NOMO-1 treated with DMSO at 0.1 percent for 48 hours (cell line): ENCODE measurements around the gene SPNS2.
A peak's percentile ranks its signal among the peaks of the same experiment; 100 is the strongest.

ENCODE experiments used
- DNase-seq: peaks from one replicate; lab custom pipeline; 2025; ENCODE audit not compliant: unreplicated experiment; lab: John Stamatoyannopoulos, UW

The SPNS2 gene

GRCh38 chr17:4480929-4481898 is 17.5 kb upstream of the SPNS2 start:
- peak; percentile 38 for DNase-seq

DNA sequence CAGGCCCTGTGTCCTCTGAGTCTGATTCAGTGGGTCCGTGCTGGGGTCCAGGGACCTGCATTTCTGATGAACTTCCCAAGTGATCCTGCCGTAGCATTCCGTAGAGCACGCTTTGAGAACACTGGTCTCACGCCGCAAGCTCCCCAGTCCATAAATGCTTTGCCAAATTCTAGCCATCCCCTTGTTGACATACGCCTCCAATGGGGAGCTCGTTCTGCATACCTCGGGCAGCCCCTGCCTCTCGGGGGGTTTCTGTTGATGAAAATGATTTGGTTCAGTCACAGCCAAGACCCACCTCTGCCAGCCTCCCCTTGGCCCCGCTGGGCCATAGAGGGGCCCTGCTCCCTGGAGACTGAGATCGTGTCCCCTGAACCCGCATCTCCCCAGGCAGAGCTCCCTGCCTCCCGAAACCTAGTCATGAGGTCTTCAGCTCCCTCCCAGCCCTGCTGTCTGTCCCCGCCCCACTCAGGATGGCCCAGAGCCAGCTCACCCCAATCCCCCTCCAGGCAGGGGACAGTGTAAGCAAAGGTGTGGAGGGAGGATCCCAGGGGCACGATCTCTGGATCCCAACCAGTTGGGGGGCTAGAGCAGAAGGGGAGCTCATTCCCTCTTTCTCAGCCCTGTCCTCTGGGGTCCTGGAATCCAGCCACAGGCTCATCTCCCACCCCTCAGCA is 16.2 kb upstream of the SPNS2 start:
- DNase-seq = no peak

DNA sequence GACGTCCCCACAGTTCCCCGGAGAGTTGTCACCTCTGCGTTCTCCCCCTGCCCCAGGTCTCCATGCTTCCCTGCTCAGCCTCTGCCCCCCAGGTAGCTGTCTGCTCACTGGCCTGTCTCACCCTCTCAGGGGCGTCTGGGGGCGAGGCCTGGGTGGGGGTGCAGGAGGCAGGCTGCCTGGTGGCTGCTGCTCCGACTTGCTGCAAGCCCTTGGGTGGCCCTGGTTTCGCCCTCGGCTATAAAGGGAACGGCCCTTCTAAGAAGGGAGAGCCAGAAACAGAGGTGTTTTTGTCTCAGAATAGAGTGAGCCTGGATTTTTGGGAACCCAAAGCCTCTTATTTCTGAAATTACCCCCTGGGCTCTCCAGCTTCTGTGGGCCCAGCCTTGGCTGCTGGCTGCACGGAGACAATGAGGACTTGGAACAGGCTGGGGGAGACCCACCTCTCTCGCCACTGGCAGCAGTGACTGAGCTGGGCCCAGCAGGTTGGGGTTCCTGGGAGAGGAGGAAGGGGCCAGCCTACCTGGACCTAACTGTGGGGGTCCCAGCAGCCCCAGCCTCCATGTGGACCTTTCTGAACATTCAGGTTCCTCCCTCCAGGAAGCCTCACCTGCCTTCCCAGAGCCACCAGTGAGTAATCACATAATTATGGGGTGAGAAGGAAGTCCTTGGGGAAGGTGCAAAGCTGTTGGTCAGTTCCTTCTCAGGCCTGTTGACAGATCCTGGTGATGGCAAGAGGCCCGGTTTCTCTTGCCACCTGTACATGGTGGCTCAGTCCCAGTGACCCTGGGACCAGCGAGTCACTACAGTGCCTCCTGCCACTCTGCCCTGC is 15.5 kb upstream of the SPNS2 start:
- DNase-seq = no peak

DNA sequence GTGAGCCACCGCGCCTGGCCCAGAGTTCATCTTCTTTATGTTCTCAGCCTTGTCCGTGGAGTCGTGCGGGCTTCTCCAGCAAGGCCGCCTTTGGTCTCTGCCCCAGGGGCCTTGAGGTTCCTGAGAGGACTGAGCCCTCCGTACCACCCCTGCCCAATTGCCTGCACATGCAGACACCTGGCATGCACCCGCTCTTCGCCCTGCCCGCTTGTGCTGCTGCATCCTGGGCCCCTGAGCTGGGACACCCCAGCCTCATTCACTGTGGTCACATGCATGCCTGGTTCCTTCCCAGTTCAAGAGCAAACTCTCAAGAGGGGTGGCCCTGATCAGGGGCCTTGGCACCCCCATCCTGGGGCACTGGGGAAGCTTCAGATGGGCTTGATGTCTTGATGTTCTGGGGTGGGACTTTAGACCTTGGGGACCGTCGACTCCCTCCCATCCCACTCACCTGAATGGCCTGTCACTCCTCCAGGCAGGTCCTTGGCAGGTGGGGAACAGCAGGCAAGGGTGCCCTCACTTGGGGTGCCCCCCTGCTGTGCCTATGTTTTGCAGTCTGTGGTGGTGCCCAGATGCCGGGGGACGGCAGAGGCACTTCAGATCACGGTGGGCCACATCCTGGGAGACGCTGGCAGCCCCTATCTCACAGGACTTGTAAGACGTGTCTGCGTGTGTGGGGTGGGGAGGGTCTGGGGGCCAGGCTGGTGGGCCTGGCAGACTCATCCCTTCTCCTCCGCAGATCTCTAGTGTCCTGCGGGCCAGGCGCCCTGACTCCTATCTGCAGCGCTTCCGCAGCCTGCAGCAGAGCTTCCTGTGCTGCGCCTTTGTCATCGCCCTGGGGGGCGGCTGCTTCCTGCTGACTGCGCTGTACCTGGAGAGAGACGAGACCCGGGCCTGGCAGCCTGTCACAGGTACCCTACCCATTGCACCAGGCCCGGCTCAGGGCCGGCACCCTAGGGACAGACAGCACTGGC is 12.7 kb upstream of the SPNS2 start:
- DNase-seq = no peak

DNA sequence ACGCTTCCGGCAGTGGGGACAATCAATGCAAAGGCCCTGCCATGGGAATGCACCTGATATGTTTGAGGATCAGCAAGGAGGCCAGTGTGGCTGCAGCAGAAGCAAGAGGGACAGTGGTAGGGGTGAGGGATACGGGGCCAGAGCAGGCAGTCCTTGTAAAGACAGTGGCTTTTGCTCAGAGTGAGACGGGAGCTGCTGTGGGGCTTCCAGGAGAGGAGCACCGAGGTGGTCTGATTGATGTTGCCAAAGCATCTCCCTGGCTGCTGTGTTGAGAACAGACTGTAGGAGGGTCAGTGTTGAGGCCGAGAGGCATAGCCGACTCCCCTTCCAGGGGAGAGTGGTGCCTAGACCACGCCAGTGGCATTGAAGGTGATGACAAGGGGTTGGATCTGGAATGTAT is 11.4 kb upstream of the SPNS2 start:
- no peak for DNase-seq

- DNase-seq = no peak
Observed at GRCh38 chr17:4487820-4488716, 10.6 kb upstream of the SPNS2 start.

GRCh38 chr17:4488989-4489595 is 9.6 kb upstream of the SPNS2 start:
- no peak for DNase-seq

- DNase-seq = no peak
Observed at GRCh38 chr17:4490109-4490591, 8.5 kb upstream of the SPNS2 start.

GRCh38 chr17:4490637-4491061 is 8.0 kb upstream of the SPNS2 start:
- DNase-seq = no peak

DNA sequence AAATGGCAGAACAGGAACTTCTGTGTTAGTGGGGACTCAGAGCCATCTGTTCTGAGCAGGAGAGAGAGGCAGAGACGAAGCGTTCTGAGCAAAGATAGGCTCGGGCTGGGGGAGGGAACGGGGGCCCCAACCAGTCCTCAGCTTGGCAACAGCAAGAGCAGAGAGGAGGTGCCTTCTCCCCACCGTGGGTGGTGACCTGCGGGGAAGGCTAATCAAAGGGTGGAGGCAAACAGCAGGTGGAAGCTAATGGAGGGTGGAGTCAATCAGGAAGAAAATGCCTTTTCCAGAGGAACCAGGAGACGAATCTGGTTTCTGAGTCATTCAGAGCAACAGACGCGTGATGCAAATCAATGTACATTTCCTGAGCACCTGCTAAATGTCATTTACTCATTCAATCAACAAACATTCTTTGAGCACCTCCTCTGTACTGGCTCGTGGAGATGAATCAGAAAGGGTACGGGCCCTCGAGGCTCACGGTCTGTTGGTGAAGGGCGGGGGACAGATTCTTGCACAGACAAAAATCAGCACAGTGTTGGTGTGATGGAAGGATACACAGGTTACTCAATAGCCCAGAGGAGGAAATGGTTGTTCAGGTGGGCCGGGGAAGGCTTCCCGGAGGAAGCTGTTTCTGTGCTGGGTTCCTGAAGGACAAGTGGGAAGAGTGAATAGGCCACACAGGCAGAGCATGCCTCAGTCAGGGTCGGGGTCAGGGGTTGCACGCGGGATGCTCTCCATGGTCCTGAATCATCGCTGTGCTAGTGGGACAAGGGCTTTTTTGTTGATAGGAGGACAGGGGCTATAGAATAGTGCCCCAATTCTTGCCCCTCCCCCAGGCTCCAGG is 5.7 kb upstream of the SPNS2 start:
- peak; percentile 14 for DNase-seq

DNA sequence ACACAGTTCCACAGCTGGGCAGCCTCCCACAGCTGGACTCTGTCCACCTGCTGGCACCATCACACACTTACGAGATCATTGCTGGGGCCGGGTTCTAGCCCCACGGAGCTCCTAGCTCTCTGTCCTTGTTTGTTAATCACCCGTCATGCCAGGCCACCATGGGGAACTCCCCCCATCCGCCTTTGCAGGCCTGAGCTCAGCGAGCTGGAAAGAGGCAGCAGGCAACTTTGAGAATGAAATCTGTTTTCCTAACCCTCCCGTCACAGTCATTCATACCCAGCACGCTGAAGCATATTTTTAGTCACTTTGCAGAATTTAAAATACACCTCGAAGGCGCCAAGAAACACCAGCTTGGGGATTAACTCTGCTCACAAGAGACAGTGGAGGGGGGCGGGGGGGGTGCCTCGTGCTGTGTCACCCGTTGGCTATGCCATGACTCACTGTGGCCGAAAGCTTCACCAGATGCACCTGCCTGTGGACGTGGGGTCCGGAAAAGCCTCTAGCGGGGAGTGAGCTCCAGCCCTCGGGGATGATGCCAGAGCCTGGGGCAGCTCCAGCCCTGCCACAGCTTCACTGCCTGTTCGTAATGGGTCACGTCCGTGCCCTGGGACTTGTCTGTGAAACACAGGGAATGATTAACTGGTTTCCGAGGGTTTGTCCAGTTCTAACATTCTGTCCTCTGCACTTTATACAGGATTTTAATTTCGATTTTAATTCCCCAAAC is 1.4 kb upstream of the SPNS2 start:
- DNase-seq = no peak

DNA sequence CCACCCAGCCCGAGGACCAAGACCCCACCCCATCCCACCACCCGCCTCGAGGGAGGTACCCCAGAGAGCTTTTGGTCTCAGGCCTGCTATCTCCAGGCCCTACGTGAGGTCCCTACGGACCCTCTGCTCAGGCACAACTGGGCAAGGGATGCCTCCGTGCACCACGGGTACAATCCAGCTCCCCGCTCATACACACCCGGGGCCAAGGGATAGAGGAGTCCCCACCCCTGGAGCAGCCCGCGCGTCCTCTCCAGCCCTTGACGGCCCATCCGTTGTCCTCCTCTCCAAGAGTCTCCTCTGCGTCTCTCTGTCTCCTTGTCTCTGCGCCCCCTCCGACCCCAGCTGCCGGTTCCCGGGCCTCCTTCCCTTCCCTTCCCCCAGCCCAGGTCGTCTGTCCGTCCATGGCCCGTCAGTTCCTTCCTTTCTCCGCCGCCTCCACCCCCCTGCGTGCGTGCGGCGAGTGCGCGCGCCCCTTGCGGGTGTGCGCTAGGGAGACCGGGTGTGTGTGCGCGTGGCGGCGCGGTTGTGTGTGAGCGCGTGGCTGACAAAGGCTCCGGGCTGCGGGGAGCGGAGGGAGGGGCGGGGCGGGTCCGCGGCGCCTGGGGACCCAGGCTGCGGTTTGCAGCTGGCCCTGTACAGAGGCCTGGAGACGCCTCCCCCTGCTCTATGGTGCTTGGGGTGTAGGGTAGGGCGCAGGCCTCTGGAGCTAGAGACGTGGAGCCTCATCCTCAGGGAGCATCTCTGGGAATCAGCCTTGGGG is 930 bp downstream of the SPNS2 start:
- DNase-seq = peak; percentile 19

GRCh38 chr17:4500191-4500571 is 1.5 kb downstream of the SPNS2 start:
- DNase-seq = no peak

GRCh38 chr17:4501295-4501949 is 2.7 kb downstream of the SPNS2 start:
- no peak for DNase-seq

- no peak for DNase-seq
Observed at GRCh38 chr17:4502466-4503154, 3.9 kb downstream of the SPNS2 start.
